PC-3 (cell line): Measurements from ENCODE around the gene RBSN.

Source experiments
- EZH2 ChIP-seq: fragments of 300-600 bp; sonication (generic); IDR thresholded peaks from one replicate; pipeline ENCODE4 v1.6.1; 2017; ENCODE audit warnings: antibody characterized with exemption, mild to moderate bottlenecking, low read length; ENCODE audit not compliant: unreplicated experiment
- TF ChIP-seq, protein P1 (sequence below): fragments of 300-600 bp; sonication (generic); conservative IDR thresholded peaks from 2 replicates; pipeline ENCODE4 v1.5.1; 2017; ENCODE audit warnings: antibody characterized with exemption, low read depth, mild to moderate bottlenecking, low read length

DNA sequence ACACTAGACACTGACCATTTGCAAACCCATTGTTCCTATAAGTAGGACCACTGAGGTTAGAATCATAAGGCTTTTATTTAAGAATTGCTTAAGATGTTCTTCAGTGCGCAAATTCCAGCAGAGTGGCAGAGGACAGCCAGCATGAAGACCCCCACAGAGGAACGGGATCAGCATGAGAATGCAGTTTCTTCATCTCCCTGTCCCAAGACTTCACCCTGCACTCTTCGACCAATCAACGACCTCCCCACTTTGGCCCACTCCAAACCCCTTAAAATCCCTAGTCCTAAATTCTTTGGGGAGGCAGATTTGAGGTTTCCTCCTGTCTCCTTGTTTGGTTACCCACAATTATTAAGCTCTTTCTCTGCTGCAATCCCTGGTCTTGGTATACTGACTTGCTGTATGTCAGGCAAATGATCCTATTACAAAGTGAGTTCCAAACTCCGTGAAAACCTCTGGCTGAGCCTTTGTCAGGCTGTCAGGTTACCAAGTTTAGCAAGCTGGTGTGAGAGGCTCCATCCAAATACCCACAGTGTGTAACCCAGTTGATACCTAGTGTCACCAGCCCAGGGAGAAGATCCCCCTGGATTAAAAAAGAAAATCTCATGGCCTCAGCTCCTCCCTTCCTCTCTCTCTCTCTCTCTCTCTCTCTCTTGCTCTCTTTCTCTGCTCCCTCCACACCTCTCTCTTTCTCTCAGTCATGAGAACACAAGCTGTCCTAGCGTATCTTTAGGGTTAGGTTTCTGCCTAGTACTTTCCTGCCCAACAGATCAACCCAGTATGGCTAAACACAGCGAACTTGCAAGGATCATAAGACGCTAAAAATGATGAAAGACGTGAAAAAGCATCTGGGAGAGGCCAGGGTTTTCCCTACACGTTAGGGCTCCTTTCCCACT, 15.8 kb upstream of the RBSN start:
- TF ChIP-seq, protein P1, sequence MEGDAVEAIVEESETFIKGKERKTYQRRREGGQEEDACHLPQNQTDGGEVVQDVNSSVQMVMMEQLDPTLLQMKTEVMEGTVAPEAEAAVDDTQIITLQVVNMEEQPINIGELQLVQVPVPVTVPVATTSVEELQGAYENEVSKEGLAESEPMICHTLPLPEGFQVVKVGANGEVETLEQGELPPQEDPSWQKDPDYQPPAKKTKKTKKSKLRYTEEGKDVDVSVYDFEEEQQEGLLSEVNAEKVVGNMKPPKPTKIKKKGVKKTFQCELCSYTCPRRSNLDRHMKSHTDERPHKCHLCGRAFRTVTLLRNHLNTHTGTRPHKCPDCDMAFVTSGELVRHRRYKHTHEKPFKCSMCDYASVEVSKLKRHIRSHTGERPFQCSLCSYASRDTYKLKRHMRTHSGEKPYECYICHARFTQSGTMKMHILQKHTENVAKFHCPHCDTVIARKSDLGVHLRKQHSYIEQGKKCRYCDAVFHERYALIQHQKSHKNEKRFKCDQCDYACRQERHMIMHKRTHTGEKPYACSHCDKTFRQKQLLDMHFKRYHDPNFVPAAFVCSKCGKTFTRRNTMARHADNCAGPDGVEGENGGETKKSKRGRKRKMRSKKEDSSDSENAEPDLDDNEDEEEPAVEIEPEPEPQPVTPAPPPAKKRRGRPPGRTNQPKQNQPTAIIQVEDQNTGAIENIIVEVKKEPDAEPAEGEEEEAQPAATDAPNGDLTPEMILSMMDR, result no peak
- TF ChIP-seq EZH2, result no peak
